Measurements from ENCODE around the gene ELOVL5.

Gene ELOVL5

DNA sequence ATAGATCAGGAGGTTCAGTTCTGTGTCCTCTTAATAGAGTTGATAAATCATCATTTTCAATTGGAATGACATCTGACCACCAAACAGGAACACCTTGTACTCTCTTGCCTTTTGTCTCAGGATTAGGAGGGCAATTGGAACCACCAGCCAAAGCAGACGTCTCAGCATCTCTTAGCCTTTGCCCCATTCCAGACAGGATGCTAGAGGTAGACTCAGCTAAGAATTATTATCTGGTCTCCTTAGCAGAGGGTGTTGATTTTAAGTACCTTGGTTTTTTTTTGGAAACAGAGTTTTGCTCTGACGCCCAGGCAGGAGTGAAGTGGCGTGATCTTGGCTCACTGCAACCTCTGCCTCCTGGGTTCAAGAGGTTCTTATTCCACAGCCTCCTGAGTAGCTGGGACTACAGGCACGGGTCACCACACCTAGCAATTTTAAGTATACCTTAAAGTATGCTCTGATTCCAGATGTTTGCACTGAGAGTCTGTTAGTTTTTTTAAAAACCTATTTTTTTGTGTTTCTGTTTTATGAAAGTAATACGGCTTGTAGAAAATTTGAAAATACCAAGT lies 28.0 kb upstream of the ELOVL5 start:
- Histone ChIP-seq H3K4me3 (ENCODE audit: low read depth, low read length) (no peak overlapping the region), H3K4me1 (ENCODE audit: control insufficient read depth, insufficient read depth, low read length) (no peaks in the 10 kb centered on the region), H3K27me3 (ENCODE audit: control insufficient read depth, insufficient read depth, low read length) (no peaks in the 10 kb centered on the region)

DNA sequence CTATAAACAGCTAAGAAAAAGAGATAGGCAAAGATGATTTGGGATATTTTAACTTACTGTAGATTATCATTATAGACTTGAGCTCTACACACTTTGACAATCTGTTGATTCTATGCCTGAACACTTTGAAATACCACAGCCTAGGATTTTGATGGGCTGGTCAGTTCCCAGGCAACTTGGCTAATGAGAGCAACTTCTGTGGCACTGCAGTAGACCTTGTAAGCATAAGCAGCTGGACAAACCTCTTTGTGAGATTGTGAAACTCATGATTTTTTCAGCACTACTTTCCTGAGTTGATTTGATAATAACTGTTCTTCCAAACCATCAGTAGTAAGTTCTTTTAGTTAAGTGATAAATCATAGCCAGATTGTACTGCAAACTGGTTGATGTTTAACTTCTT lies 27.1 kb upstream of the ELOVL5 start:
- Histone ChIP-seq H3K4me1 (ENCODE audit: control insufficient read depth, insufficient read depth, low read length) (no peaks in the 10 kb centered on the region), H3K9ac (ENCODE audit: low read length) (no peak overlapping the region), H3K27ac (ENCODE audit: low read depth, low read length) (no peak overlapping the region), H3K9me3 (ENCODE audit: control insufficient read depth, insufficient read depth, low read depth, low read length) (no peaks in the 10 kb centered on the region), H3K27me3 (ENCODE audit: control insufficient read depth, insufficient read depth, low read length) (no peaks in the 10 kb centered on the region), H3K36me3 (ENCODE audit: control insufficient read depth, insufficient read depth, low read length) (no peaks in the 10 kb centered on the region), H3K4me3 (ENCODE audit: low read depth, low read length) (no peak overlapping the region)

More for the DNA sequence above, 28.0 kb upstream of the ELOVL5 start:
- Histone ChIP-seq H3K36me3 (ENCODE audit: control insufficient read depth, insufficient read depth, low read length) (no peaks in the 10 kb centered on the region), H3K27ac (ENCODE audit: low read depth, low read length) (no peak overlapping the region), H3K9me3 (ENCODE audit: control insufficient read depth, insufficient read depth, low read depth, low read length) (peaks cover 1% of the 10 kb centered on the region), H3K9ac (ENCODE audit: low read length) (no peak overlapping the region)

DNA sequence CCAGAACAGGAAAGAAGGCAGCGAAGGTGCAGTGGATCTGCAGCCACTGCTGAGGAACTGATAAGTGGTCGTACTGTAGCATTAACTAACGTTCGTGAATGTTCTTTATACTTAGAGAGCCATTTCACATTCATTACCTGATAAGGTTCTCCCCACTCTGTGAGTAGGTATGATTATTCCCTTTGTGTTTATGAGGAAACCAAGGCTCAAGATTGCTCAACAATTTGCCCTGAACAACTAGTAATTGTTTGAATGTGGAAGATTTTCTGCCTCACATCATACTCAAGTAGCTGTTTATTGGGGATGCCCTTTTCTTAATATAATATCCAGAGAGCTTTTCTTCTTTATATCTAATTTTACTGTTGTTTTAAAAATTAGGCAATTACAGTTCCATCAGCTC lies 24.9 kb upstream of the ELOVL5 start:
- Histone ChIP-seq H3K4me3 (ENCODE audit: low read depth, low read length) (no peak overlapping the region), H3K4me1 (ENCODE audit: control insufficient read depth, insufficient read depth, low read length) (no peaks in the 10 kb centered on the region), H3K27ac (ENCODE audit: low read depth, low read length) (no peak overlapping the region)

GRCh38 chr6:53369876-53370515 lies 21.2 kb upstream of the ELOVL5 start:
- no peaks in the 10 kb centered on the region for H3K4me1 ChIP-seq (ENCODE audit: control insufficient read depth, insufficient read depth, low read length)
- H3K27ac ChIP-seq (ENCODE audit: low read depth, low read length) = no peak overlapping the region
- H3K36me3 ChIP-seq (ENCODE audit: control insufficient read depth, insufficient read depth, low read length) = no peaks in the 10 kb centered on the region
- H3K9ac ChIP-seq (ENCODE audit: low read length) = no peak overlapping the region
- no peak overlapping the region for H3K4me3 ChIP-seq (ENCODE audit: low read depth, low read length)
- H3K9me3 ChIP-seq (ENCODE audit: control insufficient read depth, insufficient read depth, low read depth, low read length) = 0 out of 2 replicates have a peak, but pooled peaks cover 6% of the 10 kb centered on the region
- no peaks in the 10 kb centered on the region for H3K27me3 ChIP-seq (ENCODE audit: control insufficient read depth, insufficient read depth, low read length)

More for the DNA sequence above, 24.9 kb upstream of the ELOVL5 start:
- Histone ChIP-seq H3K9me3 (ENCODE audit: control insufficient read depth, insufficient read depth, low read depth, low read length) (no peaks in the 10 kb centered on the region), H3K9ac (ENCODE audit: low read length) (no peak overlapping the region), H3K36me3 (ENCODE audit: control insufficient read depth, insufficient read depth, low read length) (no peaks in the 10 kb centered on the region), H3K27me3 (ENCODE audit: control insufficient read depth, insufficient read depth, low read length) (no peaks in the 10 kb centered on the region)

GRCh38 chr6:53369051-53369450 lies 20.3 kb upstream of the ELOVL5 start:
- no peaks in the 10 kb centered on the region for H3K4me1 ChIP-seq (ENCODE audit: control insufficient read depth, insufficient read depth, low read length)

GRCh38 chr6:53366128-53366641 lies 17.4 kb upstream of the ELOVL5 start:
- Histone ChIP-seq H3K36me3 (ENCODE audit: control insufficient read depth, insufficient read depth, low read length) (no peaks in the 10 kb centered on the region), H3K27ac (ENCODE audit: low read depth, low read length) (no peak overlapping the region), H3K27me3 (ENCODE audit: control insufficient read depth, insufficient read depth, low read length) (no peaks in the 10 kb centered on the region), H3K9me3 (ENCODE audit: control insufficient read depth, insufficient read depth, low read depth, low read length) (peaks cover 19% of the 10 kb centered on the region; the same call in 1 of the 2 replicates), H3K4me1 (ENCODE audit: control insufficient read depth, insufficient read depth, low read length) (no peaks in the 10 kb centered on the region), H3K4me3 (ENCODE audit: low read depth, low read length) (no peak overlapping the region), H3K9ac (ENCODE audit: low read length) (no peak overlapping the region)

More at GRCh38 chr6:53369051-53369450, 20.3 kb upstream of the ELOVL5 start:
- Histone ChIP-seq H3K4me3 (ENCODE audit: low read depth, low read length) (no peak overlapping the region), H3K27me3 (ENCODE audit: control insufficient read depth, insufficient read depth, low read length) (no peaks in the 10 kb centered on the region), H3K9me3 (ENCODE audit: control insufficient read depth, insufficient read depth, low read depth, low read length) (0 out of 2 replicates have a peak, but pooled peaks cover 12% of the 10 kb centered on the region), H3K36me3 (ENCODE audit: control insufficient read depth, insufficient read depth, low read length) (no peaks in the 10 kb centered on the region), H3K9ac (ENCODE audit: low read length) (no peak overlapping the region), H3K27ac (ENCODE audit: low read depth, low read length) (no peak overlapping the region)

DNA sequence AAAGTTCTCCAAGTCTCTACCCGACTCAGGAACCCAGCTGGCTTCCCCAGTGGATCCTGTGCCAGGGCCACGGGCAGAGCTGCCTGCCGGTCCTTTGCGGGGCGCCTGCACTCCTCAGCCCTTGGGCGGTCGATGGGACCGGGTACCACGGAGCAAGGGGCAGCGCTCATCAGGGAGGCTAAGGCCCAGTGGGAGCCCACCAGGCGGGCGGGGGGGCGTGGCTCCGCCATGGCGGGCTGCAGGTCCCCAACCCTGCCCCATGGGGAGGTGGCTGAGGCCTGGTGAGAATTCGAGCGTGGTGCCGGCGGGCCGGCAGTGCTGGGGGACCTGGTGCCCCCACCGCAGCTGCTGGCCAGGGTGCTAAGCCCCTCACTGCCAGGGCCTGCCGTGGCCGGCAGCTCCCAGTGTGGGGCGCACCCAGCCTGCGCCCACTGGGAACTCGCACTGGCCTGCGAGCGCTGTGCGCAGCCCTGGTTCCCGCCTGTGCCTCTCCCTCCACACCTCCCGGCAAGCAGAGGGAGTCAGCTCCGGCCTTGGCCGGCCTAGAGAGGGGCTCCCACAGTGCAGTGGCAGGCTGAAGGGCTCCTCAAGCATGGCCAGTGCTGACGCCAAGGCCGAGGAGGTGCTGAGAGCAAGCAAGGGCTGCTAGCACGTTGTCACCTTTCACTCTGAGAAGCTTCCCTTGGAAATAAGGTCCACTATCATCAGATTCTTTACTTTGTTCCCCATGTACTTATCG lies 14.8 kb upstream of the ELOVL5 start:
- peaks cover 14% of the 10 kb centered on the region for H3K4me1 ChIP-seq (ENCODE audit: control insufficient read depth, insufficient read depth, low read length)
- no peaks in the 10 kb centered on the region for H3K27me3 ChIP-seq (ENCODE audit: control insufficient read depth, insufficient read depth, low read length)
- no peak overlapping the region for H3K27ac ChIP-seq (ENCODE audit: low read depth, low read length)
- H3K9ac ChIP-seq (ENCODE audit: low read length) = no peak overlapping the region
- no peak overlapping the region for H3K4me3 ChIP-seq (ENCODE audit: low read depth, low read length)
- peaks cover 19% of the 10 kb centered on the region; the same call in 1 of the 2 replicates for H3K9me3 ChIP-seq (ENCODE audit: control insufficient read depth, insufficient read depth, low read depth, low read length)
- no peaks in the 10 kb centered on the region for H3K36me3 ChIP-seq (ENCODE audit: control insufficient read depth, insufficient read depth, low read length)

GRCh38 chr6:53361549-53362031 lies 12.8 kb upstream of the ELOVL5 start:
- Histone ChIP-seq H3K4me1 (ENCODE audit: control insufficient read depth, insufficient read depth, low read length) (peaks cover 23% of the 10 kb centered on the region), H3K9me3 (ENCODE audit: control insufficient read depth, insufficient read depth, low read depth, low read length) (peaks cover 19% of the 10 kb centered on the region; the same call in 1 of the 2 replicates), H3K9ac (ENCODE audit: low read length) (no peak overlapping the region), H3K36me3 (ENCODE audit: control insufficient read depth, insufficient read depth, low read length) (no peaks in the 10 kb centered on the region), H3K4me3 (ENCODE audit: low read depth, low read length) (no peak overlapping the region), H3K27me3 (ENCODE audit: control insufficient read depth, insufficient read depth, low read length) (peaks cover 11% of the 10 kb centered on the region; the same call in 1 of the 2 replicates), H3K27ac (ENCODE audit: low read depth, low read length) (no peak overlapping the region)

GRCh38 chr6:53360093-53360912 lies 11.6 kb upstream of the ELOVL5 start:
- Histone ChIP-seq H3K27ac (ENCODE audit: low read depth, low read length) (peak overlapping the region; percentile 96; the same call in 1 of the 2 replicates), H3K4me1 (ENCODE audit: control insufficient read depth, insufficient read depth, low read length) (peaks cover 23% of the 10 kb centered on the region), H3K4me3 (ENCODE audit: low read depth, low read length) (peak overlapping the region; percentile 84), H3K27me3 (ENCODE audit: control insufficient read depth, insufficient read depth, low read length) (peaks cover 11% of the 10 kb centered on the region; the same call in 1 of the 2 replicates), H3K9me3 (ENCODE audit: control insufficient read depth, insufficient read depth, low read depth, low read length) (peaks cover 14% of the 10 kb centered on the region; the same call in 1 of the 2 replicates), H3K36me3 (ENCODE audit: control insufficient read depth, insufficient read depth, low read length) (no peaks in the 10 kb centered on the region), H3K9ac (ENCODE audit: low read length) (peak overlapping the region; percentile 94)

GRCh38 chr6:53359843-53360092 lies 11.0 kb upstream of the ELOVL5 start:
- peak overlapping the region; percentile 84 for H3K4me3 ChIP-seq (ENCODE audit: low read depth, low read length)
- H3K9me3 ChIP-seq (ENCODE audit: control insufficient read depth, insufficient read depth, low read depth, low read length) = peaks cover 14% of the 10 kb centered on the region; the same call in 1 of the 2 replicates
- peaks cover 23% of the 10 kb centered on the region for H3K4me1 ChIP-seq (ENCODE audit: control insufficient read depth, insufficient read depth, low read length)
- no peaks in the 10 kb centered on the region for H3K36me3 ChIP-seq (ENCODE audit: control insufficient read depth, insufficient read depth, low read length)
- peak overlapping the region; percentile 96 for H3K27ac ChIP-seq (ENCODE audit: low read depth, low read length)
- H3K27me3 ChIP-seq (ENCODE audit: control insufficient read depth, insufficient read depth, low read length) = peaks cover 11% of the 10 kb centered on the region; the same call in 1 of the 2 replicates
- peak overlapping the region; percentile 94 for H3K9ac ChIP-seq (ENCODE audit: low read length)
